K562 (cell line): Measurements from ENCODE around the gene PCDH9. TPM values are rescaled to one million over a fixed set of nuclear protein-coding genes. Genes with fewer than 3 reads are reported as not detected.

ENCODE experiments used
- ATAC-seq: fragments of 200-7000 bp; cut with Tn5 transposase; 3 replicates; pipeline ENCODE4 v1.9.1; 2020; ENCODE audit warnings: moderate library complexity
- BruUV-seq: library from RNA; stranded (reverse); fragments of 400-500 nt; replicated peaks from 2 replicates; lab custom pipeline; 2021; lab: Mats Ljungman, UMichigan
- CTCF ChIA-PET: fragments of 300-600 bp; formaldehyde crosslinking; extraction: SDS; loops from one replicate; lab custom pipeline; 2021; ENCODE audit warnings: low intra/inter-chr PET ratio; lab: Yijun Ruan, JAX
- POLR2A ChIA-PET: fragments of 300-600, 350-650 bp; sonication (Branson Sonifier 250); formaldehyde crosslinking; extraction: SDS; loops from one replicate; lab custom pipeline; 2021; ENCODE audit warnings: antibody characterized with exemption, inconsistent platforms; lab: Yijun Ruan, JAX
- DNase-seq, 4 experiments: peaks; one replicate each; pipeline versions ENCODE4 v3.0.0 to v3.0.0-alpha.2; 2011 to 2018; ENCODE audit warnings: low spot score in 3 of 4, mixed read lengths in 3 of 4; ENCODE audit errors: extremely low read depth in 1 of 4
- FAIRE-seq: peaks from 2 replicates; lab custom pipeline; 2011; peaks lifted over from hg19 to GRCh38; lab: Jason Lieb, UNC
- H2AFZ ChIP-seq: 2 replicates; pipeline ENCODE4 v1.6.0; 2011; ENCODE audit warnings: low read depth, low read length, control low read depth, inconsistent platforms
- H3K27ac ChIP-seq: fragments of 200-600 bp; 3 replicates; pipeline ENCODE4 v1.8.0; 2011; ENCODE audit warnings: low read depth, mild to moderate bottlenecking, control low read depth, inconsistent platforms, low read length, moderate library complexity, mixed read lengths; ENCODE audit errors: extremely low read depth
- H3K27me3 ChIP-seq, 2 experiments: fragments of 300-600 bp in 1 of 2; 2 replicates in 1 of 2; 3 replicates in 1 of 2; pipeline versions ENCODE4 v1.6.0 to v1.8.0; 2011; ENCODE audit warnings: inconsistent platforms in 2 of 2, low read length in 2 of 2, mild to moderate bottlenecking in 1 of 2, mixed read lengths in 1 of 2, moderate library complexity in 1 of 2; ENCODE audit not compliant: control insufficient read depth in 2 of 2, insufficient read depth in 2 of 2
- H3K36me3 ChIP-seq: fragments of 300-600 bp; 3 replicates; pipeline ENCODE4 v1.8.0; 2011; ENCODE audit warnings: mild to moderate bottlenecking, low read length, inconsistent platforms; ENCODE audit not compliant: control insufficient read depth, insufficient read depth
- H3K4me1 ChIP-seq, 2 experiments: fragments of 200-600 bp in 1 of 2; replicated peaks in 1 of 2; 2 replicates in 1 of 2; 3 replicates in 1 of 2; pipeline versions ENCODE4 v1.5.1 to v1.8.0; 2011; ENCODE audit warnings: inconsistent platforms in 2 of 2, low read length in 2 of 2, mild to moderate bottlenecking in 1 of 2, mixed read lengths in 1 of 2, moderate library complexity in 1 of 2; ENCODE audit not compliant: control insufficient read depth in 2 of 2, insufficient read depth in 2 of 2
- H3K4me2 ChIP-seq: 2 replicates; pipeline ENCODE4 v1.6.1; 2011; ENCODE audit warnings: low read length, control low read depth, inconsistent platforms, mixed read lengths; ENCODE audit not compliant: insufficient read depth
- H3K4me3 ChIP-seq: fragments of 200-600 bp; sonication (generic), shearing (Covaris generic); 2 replicates; pipeline ENCODE4 v1.5.1; 2016; ENCODE audit warnings: control low read depth, inconsistent platforms
- H3K79me2 ChIP-seq: fragments of 200-600 bp; 3 replicates; pipeline ENCODE4 v1.8.0; 2011; ENCODE audit warnings: low read length, inconsistent platforms; ENCODE audit not compliant: control insufficient read depth, insufficient read depth
- H3K9ac ChIP-seq, 2 experiments: 2 replicates each; pipeline versions ENCODE4 v1.6.0 to v1.6.1; 2011; ENCODE audit warnings: low read depth in 2 of 2, low read length in 2 of 2, control low read depth in 1 of 2, inconsistent platforms in 1 of 2, mild to moderate bottlenecking in 1 of 2, mixed read lengths in 1 of 2; ENCODE audit not compliant: insufficient read depth in 1 of 2
- H3K9me1 ChIP-seq: one replicate; pipeline ENCODE4 v1.6.0; 2011; ENCODE audit warnings: inconsistent platforms, mild to moderate bottlenecking, low read length, moderate library complexity; ENCODE audit not compliant: control insufficient read depth, insufficient read depth
- H3K9me3 ChIP-seq: replicated peaks from 2 replicates; pipeline ENCODE4 v1.5.1; 2011; ENCODE audit warnings: low read depth, low read length, inconsistent platforms; ENCODE audit not compliant: control insufficient read depth, insufficient read depth
- H4K20me1 ChIP-seq: replicated peaks from 2 replicates; pipeline ENCODE4 v1.6.1; 2011; ENCODE audit warnings: low read length, inconsistent platforms, mixed read lengths; ENCODE audit not compliant: control insufficient read depth, insufficient read depth
- BRD9 ChIP-seq: fragments of 450-650 bp; IDR thresholded peaks from 2 replicates; pipeline ENCODE4 v1.6.1; 2018; ENCODE audit warnings: low read depth; ENCODE audit not compliant: partially characterized antibody
- DNMT1 ChIP-seq: fragments of 450-650 bp; IDR thresholded peaks from 2 replicates; pipeline ENCODE4 v1.6.1; 2016; ENCODE audit warnings: antibody characterized with exemption, mild to moderate bottlenecking
- ESRRA ChIP-seq: fragments of 450-650 bp; IDR thresholded peaks from 2 replicates; pipeline ENCODE4 v1.6.1; 2014; ENCODE audit warnings: low read depth, mild to moderate bottlenecking, moderate library complexity, borderline replicate concordance
- MED1 ChIP-seq: sonication (generic); formaldehyde crosslinking; IDR thresholded peaks from 2 replicates; pipeline ENCODE4 v1.8.1; 2023; ENCODE audit warnings: missing genetic modification reagents, borderline replicate concordance
- NELFE ChIP-seq: IDR thresholded peaks from 2 replicates; pipeline ENCODE4 v1.6.1; 2011; ENCODE audit warnings: mild to moderate bottlenecking; ENCODE audit not compliant: insufficient read depth, insufficient read length
- PTRF ChIP-seq: fragments of 450-650 bp; IDR thresholded peaks from 2 replicates; pipeline ENCODE4 v1.6.1; 2016; ENCODE audit warnings: mild to moderate bottlenecking, missing genetic modification characterization, missing compliant biosample characterization
- RAD51 ChIP-seq: fragments of 450-650 bp; IDR thresholded peaks from 2 replicates; pipeline ENCODE4 v1.7.1; 2016; ENCODE audit warnings: low read depth, mild to moderate bottlenecking, borderline replicate concordance
- RBM34 ChIP-seq: fragments of 200-400 bp; formaldehyde crosslinking; IDR thresholded peaks from 2 replicates; pipeline ENCODE4 v1.6.1; 2018; ENCODE audit warnings: low read length, borderline replicate concordance; ENCODE audit not compliant: insufficient read depth
- TBP ChIP-seq: optimal IDR thresholded peaks from 2 replicates; pipeline ENCODE3; 2011; ENCODE audit warnings: low read depth, low read length, improper control_type of control experiment
- ZSCAN32 ChIP-seq: fragments of 450-650 bp; formaldehyde crosslinking; IDR thresholded peaks from 2 replicates; pipeline ENCODE4 v1.4.0; 2020; ENCODE audit warnings: mild to moderate bottlenecking, moderate library complexity
- WGBS: fragments of 100-300 bp; shearing (Covaris generic); methylation state at CpG from one replicate; pipeline ENCODE4 v1.1.6; 2016; ENCODE audit warnings: low coverage, mixed read lengths; ENCODE audit not compliant: insufficient coverage; ENCODE audit errors: missing lambda C conversion rate; 5-methylcytosine and 5-hydroxymethylcytosine counted together
- in situ Hi-C: fragments of 300-500 bp; cut with MboI; formaldehyde crosslinking; loops from 4 replicates; pipeline ENCODE4 v1.15.0; 2018; ENCODE audit warnings: inconsistent platforms, mixed read lengths
- intact Hi-C: fragments of 100-400 bp; cut with micrococcal nuclease; formaldehyde crosslinking; loops from 2 replicates; pipeline ENCODE4 v1.14.2; 2022
- polyA plus RNA-seq, 8 experiments: library from polyadenylated mRNA; depleted of rRNA in 4 of 8; stranded (reverse) in 5 of 8; unstranded in 3 of 8; fragments of >200 nt; fragmentation: Nextera tagmentation in 2 of 8; fragmentation: Illumina TruSeq in 1 of 8; extraction: Ambion mirVana in 2 of 8; extraction: Trizol in 1 of 8; gene quantifications; 2 replicates each; pipeline versions ENCODE4 v1.2.1 to v1.2.3, GENCODE V29; 2011 to 2014; ENCODE audit warnings: inconsistent platforms in 1 of 8, missing spikeins in 1 of 8
- total RNA-seq, 7 experiments: library from RNA; depleted of rRNA in 6 of 7; stranded (reverse); fragments of >200 nt in 6 of 7; fragmentation: Illumina TruSeq in 2 of 7; extraction: Trizol in 2 of 7; gene quantifications; 2 replicates each; pipeline versions ENCODE4 v1.2.1 to v1.2.3, GENCODE V29; 2011 to 2021; ENCODE audit warnings: low replicate concordance in 1 of 7

PCDH9 gene
- total and polyA plus RNA-seq, 9 of the 15 experiments (the other 6 are each of a cell fraction or from before 2014, with no cell fraction given): 1.1 to 6.7 (median 4.9) TPM

DNA sequence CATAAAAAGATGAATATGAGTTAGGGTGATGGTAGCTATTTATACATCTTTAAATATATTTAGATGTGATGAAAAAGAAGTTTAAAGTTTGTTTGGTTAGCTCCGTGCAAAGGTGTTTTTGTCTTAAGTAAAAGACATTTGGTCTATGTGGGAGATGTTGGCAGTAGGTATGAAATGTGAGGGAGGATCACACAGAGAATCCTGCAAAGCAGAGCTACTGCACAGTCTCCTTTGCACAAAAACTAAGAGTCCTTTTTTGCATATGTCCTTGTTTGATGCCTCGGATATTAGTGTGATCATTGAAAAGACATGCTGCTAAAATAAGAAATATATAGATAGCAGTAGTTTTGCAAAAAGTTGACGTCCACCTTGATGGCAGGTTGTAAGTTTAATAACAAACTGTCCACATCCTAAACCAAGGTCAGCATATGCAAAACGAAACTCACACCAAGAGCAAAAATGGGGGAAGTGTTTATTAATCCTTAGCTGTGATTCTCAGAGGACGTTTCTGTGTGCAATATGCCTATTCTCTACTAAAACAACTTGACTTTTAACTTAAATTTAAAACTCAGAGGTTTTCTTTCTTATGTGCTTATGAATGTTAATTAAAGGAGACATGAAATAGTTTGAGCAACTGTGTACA lies 870.1 kb downstream of the PCDH9 start:
- TF ChIP-seq DNMT1 (no peak), ZSCAN32 (no peak)
- no peaks in the 10 kb centered on the region for H4K20me1 ChIP-seq
- H2AFZ ChIP-seq: no peak overlapping the region
- H3K9me3 ChIP-seq: no peaks in the 10 kb centered on the region
- DNase-seq (no peak), FAIRE-seq (no peak), ATAC-seq (no peak)
- no peaks in the 10 kb centered on the region for H3K79me2 ChIP-seq
- no TSS peak for BruUV-seq
- H3K4me2 ChIP-seq: no peak overlapping the region
- ChIA-PET POLR2A (interaction anchor here (1.1 kb wide), 1 partner anchor 11 kb away, joined by 3 read pairs; no protein-coding TSS in a partner anchor), CTCF (no interaction called here)
- no peaks in the 10 kb centered on the region for H3K9me1 ChIP-seq
- intact Hi-C loops (no loop called here), in situ Hi-C loops (no loop called here)
- WGBS: 15% methylated on average over 5 of the region's 5 CpGs
- no peaks in the 10 kb centered on the region for H3K36me3 ChIP-seq
- H3K4me3 ChIP-seq: no peak overlapping the region
- no peaks in the 10 kb centered on the region for H3K27me3 ChIP-seq
- no peak overlapping the region for H3K27ac ChIP-seq
- no peak overlapping the region for H3K9ac ChIP-seq
- H3K4me1 ChIP-seq: no peaks in the 10 kb centered on the region

GRCh38 chr13:66359393-66359792 lies 870.7 kb downstream of the PCDH9 start:
- H3K27ac ChIP-seq: no peak overlapping the region
- H3K9ac ChIP-seq: no peak overlapping the region
- H3K4me3 ChIP-seq: no peak overlapping the region
- H3K36me3 ChIP-seq: no peaks in the 10 kb centered on the region
- DNase-seq: no peak
- no peak for ATAC-seq
- H3K9me3 ChIP-seq: no peaks in the 10 kb centered on the region
- FAIRE-seq: no peak
- H3K79me2 ChIP-seq: no peaks in the 10 kb centered on the region
- H3K27me3 ChIP-seq: no peaks in the 10 kb centered on the region
- H4K20me1 ChIP-seq: no peaks in the 10 kb centered on the region
- no TSS peak for BruUV-seq
- ChIA-PET CTCF (no interaction called here), POLR2A (interaction anchor here (1.1 kb wide), 1 partner anchor 11 kb away, joined by 3 read pairs; no protein-coding TSS in a partner anchor)
- H3K4me1 ChIP-seq: no peaks in the 10 kb centered on the region
- in situ Hi-C loops (no loop called here), intact Hi-C loops (no loop called here)
- TF ChIP-seq PTRF (no peak), MED1 (CRISPR knock-in tag) (no peak), BRD9 (no peak), RAD51 (no peak), RBM34 (no peak), TBP (no peak), NELFE (no peak), ESRRA (no peak)
- no peak overlapping the region for H3K4me2 ChIP-seq
- H3K9me1 ChIP-seq: no peaks in the 10 kb centered on the region
- whole genome bisulfite sequencing: 33% methylated on average over 3 of the region's 3 CpGs
- H2AFZ ChIP-seq: no peak overlapping the region
